Mesodermal cell (in vitro differentiated cells): ENCODE results near the gene F5.
"Not testable (repeated sequence)": the region's sequence is repeated elsewhere in the genome, so short reads cannot be mapped to it uniquely, and the experiment has no call there.

Experiments used
- H3K27ac ChIP-seq: 2 replicates; pipeline ENCODE4 v1.7.0; 2013; ENCODE audit warnings: mild to moderate bottlenecking, low read depth, low read length, moderate library complexity; ENCODE audit not compliant: severe bottlenecking
- H3K36me3 ChIP-seq: 2 replicates; pipeline ENCODE4 v1.7.1; 2013; ENCODE audit warnings: mild to moderate bottlenecking, low read length, moderate library complexity; ENCODE audit not compliant: control insufficient read depth, insufficient read depth
- H3K4me1 ChIP-seq: one replicate; pipeline ENCODE4 v1.7.1; 2013; ENCODE audit warnings: mild to moderate bottlenecking, low read length; ENCODE audit not compliant: insufficient read depth, control insufficient read depth, poor library complexity, severe bottlenecking
- H3K4me3 ChIP-seq: 2 replicates; pipeline ENCODE4 v1.7.0; 2013; ENCODE audit warnings: low read length, control low read depth, mild to moderate bottlenecking; ENCODE audit not compliant: insufficient read depth, poor library complexity, severe bottlenecking; ENCODE audit errors: extremely low read depth
- H3K9me3 ChIP-seq: 2 replicates; pipeline ENCODE4 v1.7.1; 2013; ENCODE audit warnings: mild to moderate bottlenecking, low read length, moderate library complexity; ENCODE audit not compliant: control insufficient read depth
- WGBS, 2 experiments: methylation state at CpG; one replicate each; pipeline ENCODE4 v1.1.5; 2013; ENCODE audit warnings: missing lambda C conversion rate in 2 of 2; ENCODE audit not compliant: insufficient coverage in 2 of 2; 5-methylcytosine and 5-hydroxymethylcytosine counted together

The F5 gene

GRCh38 chr1:169508432-169509338, 77.6 kb downstream of the F5 start:
- H3K9me3 ChIP-seq: no peaks in the 10 kb centered on the region
- H3K27ac ChIP-seq: no peak overlapping the region
- H3K4me3 ChIP-seq: no peak overlapping the region
- no peaks in the 10 kb centered on the region for H3K36me3 ChIP-seq
- 80% methylated on average over 1 of the region's 3 CpGs; no CpG with 5 or more reads in 1 of the 2 experiments for WGBS, 2 experiments
- no peaks in the 10 kb centered on the region for H3K4me1 ChIP-seq

- H3K27ac ChIP-seq: no peak overlapping the region
- no peak overlapping the region for H3K4me3 ChIP-seq
- H3K36me3 ChIP-seq: no peaks in the 10 kb centered on the region
- WGBS, 2 experiments: no CpG with 5 or more reads among the region's 2 CpGs
- no peaks in the 10 kb centered on the region for H3K4me1 ChIP-seq
- H3K9me3 ChIP-seq: no peaks in the 10 kb centered on the region
Measured at GRCh38 chr1:169507413-169507812, 78.9 kb downstream of the F5 start.

GRCh38 chr1:169503601-169504000, 82.7 kb downstream of the F5 start:
- H3K4me1 ChIP-seq, H3K36me3 ChIP-seq, H3K9me3 ChIP-seq, H3K27ac ChIP-seq, H3K4me3 ChIP-seq: not testable (repeated sequence)
- 60% methylated on average over 1 of the region's 2 CpGs; no CpG with 5 or more reads in 1 of the 2 experiments for WGBS, 2 experiments

GRCh38 chr1:169499807-169500206, 86.5 kb downstream of the F5 start:
- Histone ChIP-seq H3K9me3 (no peaks in the 10 kb centered on the region), H3K27ac (no peak overlapping the region), H3K4me1 (no peaks in the 10 kb centered on the region), H3K36me3 (no peaks in the 10 kb centered on the region), H3K4me3 (no peak overlapping the region)

GRCh38 chr1:169497317-169497716, 89.0 kb downstream of the F5 start:
- no CpG with 5 or more reads among the region's 2 CpGs for WGBS, 2 experiments
- no peaks in the 10 kb centered on the region for H3K36me3 ChIP-seq
- H3K27ac ChIP-seq: no peak overlapping the region
- H3K9me3 ChIP-seq: no peaks in the 10 kb centered on the region
- no peaks in the 10 kb centered on the region for H3K4me1 ChIP-seq
- no peak overlapping the region for H3K4me3 ChIP-seq

GRCh38 chr1:169495916-169496315, 90.4 kb downstream of the F5 start:
- H3K9me3 ChIP-seq: no peaks in the 10 kb centered on the region
- no peaks in the 10 kb centered on the region for H3K36me3 ChIP-seq
- WGBS, 2 experiments: no CpG with 5 or more reads among the region's 2 CpGs
- no peak overlapping the region for H3K4me3 ChIP-seq
- H3K27ac ChIP-seq: no peak overlapping the region
- no peaks in the 10 kb centered on the region for H3K4me1 ChIP-seq

- Histone ChIP-seq H3K9me3 (no peaks in the 10 kb centered on the region), H3K4me3 (no peak overlapping the region), H3K4me1 (no peaks in the 10 kb centered on the region), H3K27ac (no peak overlapping the region), H3K36me3 (no peaks in the 10 kb centered on the region)
Measured at GRCh38 chr1:169495046-169495775, 91.1 kb downstream of the F5 start.

GRCh38 chr1:169494343-169494742, 91.9 kb downstream of the F5 start:
- Histone ChIP-seq H3K4me3 (no peak overlapping the region), H3K27ac (no peak overlapping the region), H3K9me3 (no peaks in the 10 kb centered on the region), H3K4me1 (no peaks in the 10 kb centered on the region), H3K36me3 (no peaks in the 10 kb centered on the region)
- WGBS, 2 experiments: 100% methylated on average over 3 of the region's 3 CpGs

GRCh38 chr1:169493251-169493650, 93.0 kb downstream of the F5 start:
- WGBS, 2 experiments: no CpG with 5 or more reads among the region's 1 CpG
- H3K9me3 ChIP-seq: no peaks in the 10 kb centered on the region

GRCh38 chr1:169491845-169492281, 94.4 kb downstream of the F5 start:
- WGBS, 2 experiments: 100% methylated on average over 1 of the region's 3 CpGs
- H3K27ac ChIP-seq: no peak overlapping the region
- no peaks in the 10 kb centered on the region for H3K36me3 ChIP-seq

More at GRCh38 chr1:169493251-169493650, 93.0 kb downstream of the F5 start:
- H3K27ac ChIP-seq: no peak overlapping the region
- no peaks in the 10 kb centered on the region for H3K36me3 ChIP-seq
- H3K4me1 ChIP-seq: no peaks in the 10 kb centered on the region
- H3K4me3 ChIP-seq: no peak overlapping the region

GRCh38 chr1:169488157-169488556, 98.1 kb downstream of the F5 start:
- Histone ChIP-seq H3K4me3 (no peak overlapping the region), H3K36me3 (no peaks in the 10 kb centered on the region), H3K27ac (no peak overlapping the region), H3K4me1 (peaks cover 8% of the 10 kb centered on the region), H3K9me3 (no peaks in the 10 kb centered on the region)
- 88 to 92% methylated on average over 1 of the region's 4 CpGs for WGBS, 2 experiments

More at GRCh38 chr1:169491845-169492281, 94.4 kb downstream of the F5 start:
- H3K9me3 ChIP-seq: no peaks in the 10 kb centered on the region
- peaks cover 7% of the 10 kb centered on the region for H3K4me1 ChIP-seq
- no peak overlapping the region for H3K4me3 ChIP-seq
